ENCODE data around the gene GSTA4. TPM values are rescaled to one million over a fixed set of nuclear protein-coding genes. Genes with fewer than 3 reads are reported as not detected.
"Not testable (repeated sequence)": the region's sequence is repeated elsewhere in the genome, so short reads cannot be mapped to it uniquely, and the experiment has no call there.

GSTA4 gene
- total and polyA plus RNA-seq, 2 donors from 2014 or later, result 17.4 to 47.4 TPM

DNA sequence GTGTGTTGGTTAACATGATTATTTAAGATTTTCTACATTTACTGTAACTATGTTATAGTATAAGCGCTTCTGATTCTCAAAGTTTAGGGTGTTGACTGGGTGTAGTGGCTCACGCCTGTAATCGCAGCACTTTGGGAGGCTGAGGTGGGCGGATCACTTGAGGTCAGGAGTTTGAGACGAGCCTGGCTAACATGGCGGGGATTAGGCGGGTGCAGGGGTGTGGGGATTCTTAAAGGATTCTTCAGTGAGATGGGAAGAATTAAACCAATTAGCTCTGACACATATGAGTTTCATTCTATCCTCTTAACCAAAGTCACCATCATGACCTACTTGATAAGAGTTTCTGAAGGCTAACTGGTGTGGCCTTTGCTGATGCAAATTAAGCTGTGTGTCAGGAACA, 39.2 kb downstream of the GSTA4 start:
- TF ChIP-seq, protein P1, sequence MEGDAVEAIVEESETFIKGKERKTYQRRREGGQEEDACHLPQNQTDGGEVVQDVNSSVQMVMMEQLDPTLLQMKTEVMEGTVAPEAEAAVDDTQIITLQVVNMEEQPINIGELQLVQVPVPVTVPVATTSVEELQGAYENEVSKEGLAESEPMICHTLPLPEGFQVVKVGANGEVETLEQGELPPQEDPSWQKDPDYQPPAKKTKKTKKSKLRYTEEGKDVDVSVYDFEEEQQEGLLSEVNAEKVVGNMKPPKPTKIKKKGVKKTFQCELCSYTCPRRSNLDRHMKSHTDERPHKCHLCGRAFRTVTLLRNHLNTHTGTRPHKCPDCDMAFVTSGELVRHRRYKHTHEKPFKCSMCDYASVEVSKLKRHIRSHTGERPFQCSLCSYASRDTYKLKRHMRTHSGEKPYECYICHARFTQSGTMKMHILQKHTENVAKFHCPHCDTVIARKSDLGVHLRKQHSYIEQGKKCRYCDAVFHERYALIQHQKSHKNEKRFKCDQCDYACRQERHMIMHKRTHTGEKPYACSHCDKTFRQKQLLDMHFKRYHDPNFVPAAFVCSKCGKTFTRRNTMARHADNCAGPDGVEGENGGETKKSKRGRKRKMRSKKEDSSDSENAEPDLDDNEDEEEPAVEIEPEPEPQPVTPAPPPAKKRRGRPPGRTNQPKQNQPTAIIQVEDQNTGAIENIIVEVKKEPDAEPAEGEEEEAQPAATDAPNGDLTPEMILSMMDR (IDR thresholded peaks at IDR 0.05; ENCODE audit: borderline replicate concordance, extremely low read depth, insufficient read depth), result no peak
- Histone ChIP-seq H3K9me3 (ENCODE audit: control insufficient read depth in 2 of 3, insufficient read depth in 1 of 3, low read length in 3 of 3) (no peaks in the 10 kb centered on the region), H3K36me3 (ENCODE audit: control insufficient read depth in 2 of 3, insufficient read depth in 3 of 3, low read length in 3 of 3) (no peaks in the 10 kb centered on the region), H3K27me3 (ENCODE audit: control insufficient read depth, insufficient read depth, low read length) (no peaks in the 10 kb centered on the region), H3K4me1 (ENCODE audit: control insufficient read depth in 2 of 3, insufficient read depth in 2 of 3, low read depth in 1 of 3, low read length in 3 of 3) (no peaks in the 10 kb centered on the region), H3K4me3 (ENCODE audit: low read length in 3 of 3) (no peak overlapping the region), H3K27ac (ENCODE audit: low read depth in 2 of 2, low read length in 2 of 2) (no peak overlapping the region), H3K9ac (ENCODE audit: low read length in 3 of 3) (no peak overlapping the region)
- FAIRE-seq (no peak), DNase-seq (no peak)
- intact Hi-C loops (cut with DNase I), result no loop called here

DNA sequence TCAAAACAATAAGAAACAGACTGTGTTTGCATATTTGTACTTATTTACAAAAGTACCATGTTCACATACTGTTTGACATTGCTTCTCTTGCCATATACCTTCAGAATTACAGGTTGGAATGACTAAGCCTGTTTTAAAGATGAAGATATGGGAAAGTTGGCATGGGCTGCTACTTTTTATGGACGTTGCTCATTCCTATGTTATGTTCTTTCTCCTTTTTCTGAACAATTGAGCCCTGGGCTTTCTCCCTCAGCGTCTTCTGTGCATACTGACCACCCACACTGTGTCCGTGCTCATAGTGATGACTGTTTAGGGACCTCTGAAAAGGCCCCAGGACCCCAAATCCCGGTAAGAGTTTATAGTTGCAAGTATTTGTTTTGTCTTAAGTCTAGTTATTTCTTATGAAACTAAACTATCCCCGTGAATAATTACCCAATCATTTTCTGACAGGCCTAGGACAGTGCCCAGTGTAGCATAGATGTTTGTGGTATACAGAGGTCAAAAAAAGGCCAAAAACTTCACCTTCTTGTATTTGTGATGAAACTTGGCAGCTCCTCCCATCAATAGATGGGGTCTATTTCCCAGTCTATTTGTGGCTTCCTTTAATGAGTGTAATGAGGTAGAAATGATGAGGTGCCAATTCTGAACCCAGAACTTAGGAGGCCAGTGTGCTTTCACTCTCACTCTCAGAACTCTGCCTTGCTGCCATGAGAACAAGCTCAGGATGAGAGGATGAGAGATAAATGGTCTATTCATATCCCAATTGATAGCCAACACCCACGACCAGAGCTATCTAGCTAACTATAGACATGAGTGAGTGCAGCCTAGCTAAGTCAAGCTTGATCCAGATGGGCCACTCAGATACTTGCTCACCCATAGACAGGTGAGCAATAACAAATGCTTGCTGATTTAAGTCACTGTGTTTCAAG, 40.9 kb downstream of the GSTA4 start:
- Histone ChIP-seq H3K27ac (ENCODE audit: low read depth in 2 of 2, low read length in 2 of 2) (no peak overlapping the region), H3K36me3 (ENCODE audit: control insufficient read depth in 2 of 3, insufficient read depth in 3 of 3, low read length in 3 of 3) (no peaks in the 10 kb centered on the region), H3K9me3 (ENCODE audit: control insufficient read depth in 2 of 3, insufficient read depth in 1 of 3, low read length in 3 of 3) (no peaks in the 10 kb centered on the region), H3K9ac (ENCODE audit: low read length in 3 of 3) (no peak overlapping the region), H3K4me3 (ENCODE audit: low read length in 3 of 3) (no peak overlapping the region), H3K4me1 (ENCODE audit: control insufficient read depth in 2 of 3, insufficient read depth in 2 of 3, low read depth in 1 of 3, low read length in 3 of 3) (no peaks in the 10 kb centered on the region), H3K27me3 (ENCODE audit: control insufficient read depth, insufficient read depth, low read length) (no peaks in the 10 kb centered on the region)
- FAIRE-seq, result no peak
- intact Hi-C loops (cut with DNase I), result no loop called here
- TF ChIP-seq, protein P1 (IDR thresholded peaks at IDR 0.05; ENCODE audit: borderline replicate concordance, extremely low read depth, insufficient read depth), result no peak
- no peak for DNase-seq

DNA sequence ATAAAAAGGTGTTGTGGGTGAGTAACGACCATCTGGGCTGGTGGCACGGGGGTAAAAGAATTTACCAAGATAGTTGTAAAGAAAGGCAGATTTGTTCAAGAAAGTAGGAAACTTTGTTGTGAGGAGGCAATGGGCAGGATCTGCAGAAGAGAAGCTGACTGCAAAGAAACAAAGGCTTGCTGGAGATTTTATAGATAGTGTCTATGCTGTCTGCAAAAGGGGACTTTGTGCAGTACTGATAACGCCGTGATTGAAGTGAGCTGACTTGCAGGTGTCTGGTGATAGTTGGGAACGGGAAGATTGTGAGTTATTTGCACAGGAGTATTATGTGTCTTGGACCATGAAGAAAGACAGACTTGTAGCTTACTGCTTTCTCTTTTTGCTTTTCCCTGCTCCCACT, 48.8 kb downstream of the GSTA4 start:
- TF ChIP-seq, protein P1 (IDR thresholded peaks at IDR 0.05; ENCODE audit: borderline replicate concordance, extremely low read depth, insufficient read depth), result no peak
- H3K4me3 ChIP-seq (ENCODE audit: low read length in 3 of 3), result no peak overlapping the region
- no peaks in the 10 kb centered on the region for H3K36me3 ChIP-seq (ENCODE audit: control insufficient read depth in 2 of 3, insufficient read depth in 3 of 3, low read length in 3 of 3)
- H3K4me1 ChIP-seq (ENCODE audit: control insufficient read depth in 2 of 3, insufficient read depth in 2 of 3, low read depth in 1 of 3, low read length in 3 of 3), result no peaks in the 10 kb centered on the region
- no peak for DNase-seq
- no peak overlapping the region for H3K27ac ChIP-seq (ENCODE audit: low read depth in 2 of 2, low read length in 2 of 2)
- intact Hi-C loops (cut with DNase I), result no loop called here
- no peaks in the 10 kb centered on the region for H3K9me3 ChIP-seq (ENCODE audit: control insufficient read depth in 2 of 3, insufficient read depth in 1 of 3, low read length in 3 of 3)
- no peak overlapping the region for H3K9ac ChIP-seq (ENCODE audit: low read length in 3 of 3)
- FAIRE-seq, result no peak
- no peaks in the 10 kb centered on the region for H3K27me3 ChIP-seq (ENCODE audit: control insufficient read depth, insufficient read depth, low read length)

DNA sequence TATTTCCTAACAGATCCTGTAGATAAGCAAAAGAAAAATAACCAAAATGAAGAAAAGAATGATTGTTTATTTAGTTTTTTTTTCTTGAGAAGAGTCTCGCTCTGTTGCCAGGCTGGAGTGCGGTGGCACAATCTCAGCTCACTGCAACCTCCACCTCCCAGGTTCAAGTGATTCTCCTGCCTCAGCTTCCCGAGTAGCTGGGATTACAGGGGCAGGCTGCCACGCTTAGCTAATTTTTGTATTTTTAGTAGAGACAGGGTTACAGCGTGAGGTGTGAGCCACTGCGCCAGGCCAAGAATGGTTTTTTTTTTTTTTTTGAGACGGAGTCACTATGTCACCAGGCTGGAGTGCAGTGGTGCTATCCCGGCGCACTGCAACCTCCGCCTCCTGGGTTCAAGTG, 52.3 kb downstream of the GSTA4 start:
- H3K9me3 ChIP-seq (ENCODE audit: control insufficient read depth in 2 of 3, insufficient read depth in 1 of 3, low read length in 3 of 3); H3K27me3 ChIP-seq (ENCODE audit: control insufficient read depth, insufficient read depth, low read length); H3K27ac ChIP-seq (ENCODE audit: low read depth in 2 of 2, low read length in 2 of 2); H3K4me3 ChIP-seq (ENCODE audit: low read length in 3 of 3); H3K9ac ChIP-seq (ENCODE audit: low read length in 3 of 3); H3K36me3 ChIP-seq (ENCODE audit: control insufficient read depth in 2 of 3, insufficient read depth in 3 of 3, low read length in 3 of 3); intact Hi-C loops (cut with DNase I); H3K4me1 ChIP-seq (ENCODE audit: control insufficient read depth in 2 of 3, insufficient read depth in 2 of 3, low read depth in 1 of 3, low read length in 3 of 3); DNase-seq; FAIRE-seq: not testable (repeated sequence)
